GM12864 (cell line): Measurements from ENCODE around the gene RENBP.

ENCODE experiments used
- DNase-seq: peaks from one replicate; pipeline ENCODE4 v3.0.0-alpha.2; 2011; ENCODE audit warnings: low read depth
- H3K4me3 ChIP-seq: 2 replicates; pipeline ENCODE4 v1.5.1; 2011; ENCODE audit warnings: mild to moderate bottlenecking, low read depth, low read length, control low read depth
- CTCF ChIP-seq: IDR thresholded peaks from 2 replicates; pipeline ENCODE4 v1.5.1; 2011; ENCODE audit warnings: low read depth, mild to moderate bottlenecking, moderate library complexity, low read length, control low read depth, inconsistent platforms; ENCODE audit errors: missing control alignments

RENBP gene

GRCh38 chrX:153954558-153955227 lies 10.2 kb upstream of the RENBP start:
- H3K4me3 ChIP-seq, result no peak overlapping the region
- DNase-seq, result no peak
- no peak for TF ChIP-seq CTCF

- DNase-seq, result no peak
- no peak for TF ChIP-seq CTCF
- no peak overlapping the region for H3K4me3 ChIP-seq
Measured at GRCh38 chrX:153953892-153954557, 9.6 kb upstream of the RENBP start.

GRCh38 chrX:153953342-153953830 lies 8.9 kb upstream of the RENBP start:
- no peak overlapping the region for H3K4me3 ChIP-seq
- DNase-seq, result no peak
- peak; percentile 91 for TF ChIP-seq CTCF

GRCh38 chrX:153952373-153953026 lies 8.1 kb upstream of the RENBP start:
- H3K4me3 ChIP-seq, result no peak overlapping the region
- TF ChIP-seq CTCF, result no peak
- no peak for DNase-seq

- no peak overlapping the region for H3K4me3 ChIP-seq
- no peak for TF ChIP-seq CTCF
- DNase-seq, result no peak
Measured at GRCh38 chrX:153951683-153952372, 7.4 kb upstream of the RENBP start.

- no peak for TF ChIP-seq CTCF
- H3K4me3 ChIP-seq, result no peak overlapping the region
- DNase-seq, result no peak
Measured at GRCh38 chrX:153950127-153950526, 5.7 kb upstream of the RENBP start.
